ENCODE measurements around the gene WNK1. TPM values are rescaled to one million over a fixed set of nuclear protein-coding genes. Genes with fewer than 3 reads are reported as not detected.

WNK1 gene
- total and polyA plus RNA-seq, 2 of the 8 experiments (the other 6 are each of a cell fraction or from before 2014, with no cell fraction given), result 88.2 to 157 TPM

- Histone ChIP-seq H3K4me3 (ENCODE audit: extremely low read depth in 1 of 4, insufficient read depth in 2 of 4, low read depth in 3 of 4, low read length in 4 of 4) (no peak overlapping the region), H3K79me2 (ENCODE audit: control insufficient read depth in 1 of 2, insufficient read depth in 2 of 2, low read length in 2 of 2) (peaks cover under 1 to 83% of the 10 kb centered on the region in 2 experiments; a peak in 3 of 4 replicates)
Observed at GRCh38 chr12:810116-810515, 57.7 kb downstream of the WNK1 start.

More at GRCh38 chr12:810116-810515, 57.7 kb downstream of the WNK1 start:
- Histone ChIP-seq H3K4me2 (ENCODE audit: insufficient read depth in 1 of 2, low read depth in 2 of 2, low read length in 2 of 2) (no peak overlapping the region), H3K4me1 (replicated peaks in 1 of 4; ENCODE audit: control insufficient read depth in 3 of 4, insufficient read depth in 4 of 4, low read length in 3 of 4) (0 out of 7 replicates have a peak, but pooled peaks cover 0 to 3% (median 0%) of the 10 kb centered on the region in 4 experiments), H3K23ac (ENCODE audit: insufficient read length) (no peak overlapping the region), H3K79me1 (ENCODE audit: low read depth, low read length) (peaks cover under 1% of the 10 kb centered on the region), H3K56ac (replicated peaks; ENCODE audit: insufficient read length, low read depth, low read length) (no peak overlapping the region), H2AFZ (ENCODE audit: low read length) (no peak overlapping the region), H3K4ac (replicated peaks; ENCODE audit: insufficient read length, low read depth, low read length) (no peak overlapping the region), H2BK5ac (ENCODE audit: low read depth, low read length) (no peak overlapping the region), H2BK120ac (replicated peaks; ENCODE audit: low read depth, low read length) (no peak overlapping the region), H2BK20ac (ENCODE audit: low read length) (no peak overlapping the region), H3K18ac (ENCODE audit: extremely low read depth, low read length) (no peak overlapping the region), H3K23me2 (ENCODE audit: low read depth, low read length) (no peaks in the 10 kb centered on the region), H4K8ac (ENCODE audit: extremely low read depth, insufficient read depth, low read length) (no peak overlapping the region), H3K27ac (ENCODE audit: low read depth, low read length) (no peak overlapping the region), H3K27me3 (replicated peaks in 1 of 4; ENCODE audit: control insufficient read depth in 3 of 4, extremely low read depth in 1 of 4, insufficient read depth in 3 of 4, low read length in 3 of 4) (no peaks in the 10 kb centered on the region), H2BK12ac (ENCODE audit: low read depth, low read length) (no peak overlapping the region), H4K5ac (ENCODE audit: insufficient read length, low read depth, low read length) (no peak overlapping the region), H3K9me3 (ENCODE audit: insufficient read depth in 2 of 2, low read depth in 1 of 2, low read length in 1 of 2) (peaks cover 0 to 3% of the 10 kb centered on the region in 2 experiments; a peak in 1 of 4 replicates), H4K91ac (replicated peaks; ENCODE audit: insufficient read length, low read length) (no peak overlapping the region), H3K9ac (replicated peaks in 1 of 4; ENCODE audit: extremely low read depth in 1 of 4, low read depth in 3 of 4, low read length in 3 of 4) (no peak overlapping the region), H4K20me1 (replicated peaks in 1 of 2; ENCODE audit: control insufficient read depth in 1 of 2, insufficient read depth in 2 of 2, low read length in 2 of 2) (peaks cover 2 to 3% of the 10 kb centered on the region in 2 experiments), H2BK15ac (ENCODE audit: low read length) (no peak overlapping the region), H3K14ac (ENCODE audit: insufficient read length) (no peak overlapping the region), H2AK5ac (ENCODE audit: low read depth, low read length) (no peak overlapping the region), H3K36me3 (ENCODE audit: control insufficient read depth in 2 of 4, insufficient read depth in 4 of 4, low read length in 3 of 4) (peaks cover 0 to 11% (median 2%) of the 10 kb centered on the region in 4 experiments; a peak in 5 of 8 replicates)
- POLR2A ChIA-PET (ENCODE audit: partially characterized antibody), result no interaction called here
- no peak for FAIRE-seq
- CTCF ChIA-PET (ENCODE audit: partially characterized antibody), result interaction anchor here (0.8 to 1.8 kb wide), 3 partner anchors 56 to 240 kb away, joined by 3 to 6 read pairs (median 3); no protein-coding TSS in a partner anchor
- TF ChIP-seq MAFK (IDR thresholded peaks at IDR 0.05; ENCODE audit: low read depth, low read length) (no peak), CTBP2 (IDR thresholded peaks at IDR 0.05; ENCODE audit: borderline replicate concordance, insufficient read depth, insufficient read length, low read length) (no peak), SAP30 (IDR thresholded peaks at IDR 0.05; ENCODE audit: insufficient read depth, insufficient replicate concordance, low read length) (no peak)
- whole genome bisulfite sequencing, 2 experiments (ENCODE audit: extremely low coverage in 1 of 2, insufficient coverage in 1 of 2, insufficient read length in 1 of 2, insufficient replicate concordance in 2 of 2, low coverage in 1 of 2, low lambda C conversion rate in 2 of 2, missing lambda C conversion rate in 1 of 2), result 66% methylated on average over 4 of the region's 4 CpGs; no CpG with 5 or more reads in 1 of the 2 experiments
- no peak for DNase-seq (ENCODE audit: low read depth in 1 of 2, low spot score in 2 of 2)

Data from H1 (cell line).